HFF-Myc (cell line): Measurements from ENCODE around the gene KCNJ9.

Experiments used
- DNase-seq: peaks from one replicate; pipeline ENCODE4 v3.0.0-alpha.2; 2011; ENCODE audit warnings: low read depth; ENCODE audit errors: extremely low read depth
- H3K4me3 ChIP-seq: replicated peaks from 2 replicates; pipeline ENCODE4 v1.5.1; 2011; ENCODE audit warnings: low read depth, mild to moderate bottlenecking, control low read depth, low read length
- CTCF ChIP-seq: IDR thresholded peaks from 2 replicates; pipeline ENCODE4 v1.5.1; 2012; ENCODE audit warnings: mild to moderate bottlenecking, low read depth, low read length, control low read depth; ENCODE audit errors: missing control alignments

Gene KCNJ9

GRCh38 chr1:160129558-160129957, 48.2 kb downstream of the KCNJ9 start:
- no peak for DNase-seq
- no peak overlapping the region for H3K4me3 ChIP-seq
- TF ChIP-seq CTCF: no peak

- DNase-seq: no peak
- no peak overlapping the region for H3K4me3 ChIP-seq
- no peak for TF ChIP-seq CTCF
These were observed 48.6 kb downstream of the KCNJ9 start for GRCh38 chr1:160129966-160130365.

DNA sequence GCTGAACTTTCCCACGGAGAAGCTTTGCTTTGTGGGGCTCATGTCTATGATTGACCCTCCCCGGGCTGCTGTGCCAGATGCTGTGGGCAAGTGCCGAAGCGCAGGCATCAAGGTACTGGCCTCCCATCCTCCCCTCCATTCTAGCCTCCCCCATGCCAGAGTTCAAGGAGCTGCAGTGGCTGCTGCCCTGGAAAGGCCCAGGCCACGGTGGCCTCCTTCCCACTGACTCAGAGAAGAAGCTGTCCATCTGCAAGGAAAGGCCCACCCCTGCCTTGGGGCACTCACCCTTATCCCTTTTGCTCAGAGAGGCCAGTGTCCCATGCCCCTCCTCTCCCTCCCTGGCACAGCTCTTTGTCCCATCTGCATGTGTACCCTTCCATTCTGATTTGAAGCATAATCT, 49.1 kb downstream of the KCNJ9 start:
- TF ChIP-seq CTCF: no peak
- H3K4me3 ChIP-seq: no peak overlapping the region
- DNase-seq: no peak

DNA sequence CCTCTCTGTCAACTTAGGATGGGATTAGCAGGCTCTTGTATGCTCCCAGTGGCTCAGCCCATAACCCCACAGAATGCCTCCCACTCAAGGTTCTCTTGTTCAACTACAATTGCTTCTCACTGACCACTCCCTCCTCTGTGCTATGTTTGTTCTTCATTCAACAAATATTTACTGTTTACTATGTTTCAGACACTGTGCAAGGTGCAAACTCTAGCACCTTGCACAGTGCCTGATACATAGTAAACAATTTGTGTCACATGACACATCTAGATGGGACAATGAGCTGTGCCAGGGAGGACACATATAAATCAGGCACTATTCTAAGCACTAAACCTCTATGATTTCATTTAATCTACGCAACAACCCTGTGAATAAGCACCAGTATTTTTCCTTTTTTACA, 49.6 kb downstream of the KCNJ9 start:
- H3K4me3 ChIP-seq: no peak overlapping the region
- DNase-seq: no peak
- no peak for TF ChIP-seq CTCF

DNA sequence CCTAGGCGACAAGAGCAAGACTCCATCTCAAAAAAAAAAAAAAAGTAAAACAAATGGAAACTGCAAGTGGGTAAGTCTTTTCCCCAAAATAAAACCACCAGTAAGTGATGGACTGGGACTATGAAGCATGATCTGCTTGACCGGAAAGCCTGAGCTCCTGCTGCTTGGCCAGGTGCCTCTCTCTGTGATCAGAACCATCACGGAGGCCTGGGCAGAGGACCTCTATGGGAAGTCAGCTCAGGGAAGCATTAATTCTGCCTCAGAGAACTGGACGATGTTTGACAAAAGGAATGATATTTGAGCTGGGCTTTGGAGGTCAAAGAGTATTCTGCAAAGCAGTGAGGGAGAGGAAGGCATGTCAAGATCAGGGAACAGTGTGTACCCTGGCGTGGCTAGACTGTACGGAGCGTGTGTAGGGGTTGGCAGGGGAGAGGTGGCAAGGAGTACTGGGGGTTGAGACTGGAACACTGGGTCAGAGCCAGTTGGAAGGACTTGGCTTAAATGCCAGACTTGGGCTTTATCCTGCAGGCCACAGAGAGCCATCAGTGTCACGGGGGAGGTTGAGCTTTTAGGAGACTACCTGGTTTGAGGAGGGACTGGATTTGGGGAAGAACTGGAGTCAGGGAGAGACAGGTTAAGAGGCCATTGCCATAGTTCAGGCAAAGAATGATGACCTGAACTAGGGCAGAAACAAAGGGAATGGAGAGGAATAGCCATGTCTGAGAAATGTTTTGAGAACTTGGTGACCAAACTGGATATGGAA, 50.6 kb downstream of the KCNJ9 start:
- no peak overlapping the region for H3K4me3 ChIP-seq
- no peak for TF ChIP-seq CTCF
- DNase-seq: no peak

DNA sequence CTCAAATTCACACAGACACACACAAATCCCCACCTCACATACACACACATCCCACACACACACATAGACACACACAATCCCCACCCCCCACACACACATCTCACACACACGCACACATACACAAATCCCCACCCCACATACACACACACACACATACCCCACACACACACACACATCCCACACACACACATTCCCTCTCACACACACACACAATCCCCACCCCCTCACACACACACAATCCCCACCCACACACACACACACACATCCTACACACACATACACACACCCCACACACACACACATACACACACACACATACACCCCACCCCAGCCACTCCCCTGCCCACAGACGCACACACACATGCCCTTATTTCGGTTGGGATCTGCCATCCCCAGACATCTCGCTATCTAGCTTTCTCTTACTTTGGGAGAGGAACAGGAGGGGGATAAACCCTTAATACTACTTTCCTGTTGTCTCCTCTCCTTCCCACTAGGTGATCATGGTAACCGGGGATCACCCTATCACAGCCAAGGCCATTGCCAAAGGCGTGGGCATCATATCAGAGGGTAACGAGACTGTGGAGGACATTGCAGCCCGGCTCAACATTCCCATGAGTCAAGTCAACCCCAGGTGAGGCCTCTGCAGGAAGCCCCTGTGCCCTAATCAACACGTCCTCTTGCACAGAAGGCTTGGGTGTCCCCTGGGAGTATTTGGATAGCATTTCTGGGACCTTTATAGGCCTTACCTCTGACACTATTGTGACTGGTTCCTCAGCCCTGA, 52.8 kb downstream of the KCNJ9 start:
- H3K4me3 ChIP-seq: no peak overlapping the region
- no peak for DNase-seq
- no peak for TF ChIP-seq CTCF
